ENCODE data around the gene SCD5. TPM values are rescaled to one million over a fixed set of nuclear protein-coding genes. Genes with fewer than 3 reads are reported as not detected.

Gene SCD5
- total and polyA plus RNA-seq, 2 of the 8 experiments (the other 6 are each of a cell fraction or from before 2014, with no cell fraction given): 0.92 to 1.2 TPM

DNA sequence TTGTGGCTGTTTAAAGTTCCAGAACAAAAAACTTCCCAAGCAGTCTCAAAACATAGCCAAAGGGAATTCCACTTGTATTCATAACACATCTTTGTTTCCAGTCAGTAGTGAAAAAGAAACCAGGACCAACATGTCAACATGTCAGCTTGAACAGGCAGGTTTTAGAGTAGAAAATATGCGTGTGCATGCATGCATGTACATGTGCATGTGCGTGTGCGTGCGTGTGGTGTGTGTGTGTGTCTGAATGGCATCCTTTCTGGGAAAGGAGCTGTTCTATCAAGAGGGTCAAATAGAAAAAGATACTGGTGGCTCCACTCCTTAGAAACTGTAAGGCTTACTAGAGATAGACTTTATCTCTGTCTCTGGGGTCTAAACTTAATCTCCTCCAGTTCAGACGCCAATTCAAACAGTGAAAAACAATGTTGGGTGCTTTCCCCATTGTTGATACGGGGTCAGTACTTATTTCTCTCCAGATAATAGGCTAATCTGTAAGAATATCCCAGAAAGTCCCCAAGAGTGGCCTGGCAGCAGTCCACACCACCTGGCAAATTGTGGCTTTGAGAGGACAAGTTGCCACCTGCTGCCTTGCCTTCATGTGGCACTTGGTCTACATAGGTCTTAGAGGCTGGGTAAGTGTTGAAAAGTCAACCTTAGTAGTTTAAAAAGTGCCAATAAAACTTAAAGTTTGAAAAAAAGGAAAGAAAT, 110.4 kb downstream of the SCD5 start:
- 84% methylated on average over 6 of the region's 6 CpGs; no CpG with 5 or more reads in 1 of the 2 experiments for WGBS, 2 experiments (ENCODE audit: extremely low coverage in 1 of 2, insufficient coverage in 1 of 2, insufficient read length in 1 of 2, insufficient replicate concordance in 2 of 2, low coverage in 1 of 2, low lambda C conversion rate in 2 of 2, missing lambda C conversion rate in 1 of 2)
- DNase-seq (ENCODE audit: low read depth in 1 of 2, low spot score in 2 of 2): no peak
- TF ChIP-seq CBX5 (IDR thresholded peaks at IDR 0.05; ENCODE audit: low read depth, low read length): no peak
- no peak for TF ChIP-seq KDM4A (IDR thresholded peaks at IDR 0.05; ENCODE audit: low read depth, low read length, severe bottlenecking)
- TF ChIP-seq CTBP2 (IDR thresholded peaks at IDR 0.05; ENCODE audit: borderline replicate concordance, insufficient read depth, insufficient read length, low read length): no peak
- TF ChIP-seq SP4 (IDR thresholded peaks at IDR 0.05; ENCODE audit: low read length): no peak
- no peak for TF ChIP-seq MAFK (IDR thresholded peaks at IDR 0.05; ENCODE audit: low read depth, low read length)
- TF ChIP-seq POU5F1 (IDR thresholded peaks at IDR 0.05; ENCODE audit: low read depth, low read length): no peak
- no peak for TF ChIP-seq HDAC2 (IDR thresholded peaks at IDR 0.05; ENCODE audit: borderline replicate concordance in 1 of 2, low read depth in 2 of 2, low read length in 2 of 2)
- TF ChIP-seq, protein P1, sequence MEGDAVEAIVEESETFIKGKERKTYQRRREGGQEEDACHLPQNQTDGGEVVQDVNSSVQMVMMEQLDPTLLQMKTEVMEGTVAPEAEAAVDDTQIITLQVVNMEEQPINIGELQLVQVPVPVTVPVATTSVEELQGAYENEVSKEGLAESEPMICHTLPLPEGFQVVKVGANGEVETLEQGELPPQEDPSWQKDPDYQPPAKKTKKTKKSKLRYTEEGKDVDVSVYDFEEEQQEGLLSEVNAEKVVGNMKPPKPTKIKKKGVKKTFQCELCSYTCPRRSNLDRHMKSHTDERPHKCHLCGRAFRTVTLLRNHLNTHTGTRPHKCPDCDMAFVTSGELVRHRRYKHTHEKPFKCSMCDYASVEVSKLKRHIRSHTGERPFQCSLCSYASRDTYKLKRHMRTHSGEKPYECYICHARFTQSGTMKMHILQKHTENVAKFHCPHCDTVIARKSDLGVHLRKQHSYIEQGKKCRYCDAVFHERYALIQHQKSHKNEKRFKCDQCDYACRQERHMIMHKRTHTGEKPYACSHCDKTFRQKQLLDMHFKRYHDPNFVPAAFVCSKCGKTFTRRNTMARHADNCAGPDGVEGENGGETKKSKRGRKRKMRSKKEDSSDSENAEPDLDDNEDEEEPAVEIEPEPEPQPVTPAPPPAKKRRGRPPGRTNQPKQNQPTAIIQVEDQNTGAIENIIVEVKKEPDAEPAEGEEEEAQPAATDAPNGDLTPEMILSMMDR (IDR thresholded peaks at IDR 0.05; ENCODE audit: control extremely low read depth in 1 of 3, insufficient read depth in 1 of 3, low read depth in 1 of 3, low read length in 3 of 3): no peak
- TF ChIP-seq BCL11A (IDR thresholded peaks at IDR 0.05; ENCODE audit: low read depth in 2 of 2, low read length in 2 of 2): no peak

More for the DNA sequence above, 110.4 kb downstream of the SCD5 start:
- ChIA-PET CTCF (ENCODE audit: partially characterized antibody) (interaction anchor here (0.8 to 1.3 kb wide), 2 partner anchors 16 to 17 kb away, joined by 3 to 4 read pairs; no protein-coding TSS in a partner anchor), POLR2A (ENCODE audit: partially characterized antibody) (no interaction called here)
- H3K9me3 ChIP-seq (ENCODE audit: insufficient read depth in 2 of 2, low read depth in 1 of 2, low read length in 1 of 2): no peaks in the 10 kb centered on the region
- H3K27me3 ChIP-seq (replicated peaks in 1 of 4; ENCODE audit: control insufficient read depth in 3 of 4, extremely low read depth in 1 of 4, insufficient read depth in 3 of 4, low read length in 3 of 4): peaks cover 0 to 1% (median 0%) of the 10 kb centered on the region in 4 experiments; a peak in 1 of 7 replicates
- H3K4me3 ChIP-seq (ENCODE audit: extremely low read depth in 1 of 4, insufficient read depth in 2 of 4, low read depth in 3 of 4, low read length in 4 of 4): no peak overlapping the region
- H3K27ac ChIP-seq (ENCODE audit: low read depth, low read length): no peak overlapping the region
- H3K23me2 ChIP-seq (ENCODE audit: low read depth, low read length): no peaks in the 10 kb centered on the region
- no peak overlapping the region for H3K9ac ChIP-seq (replicated peaks in 1 of 4; ENCODE audit: extremely low read depth in 1 of 4, low read depth in 3 of 4, low read length in 3 of 4)
- no peak overlapping the region for H2BK120ac ChIP-seq (replicated peaks; ENCODE audit: low read depth, low read length)
- H4K8ac ChIP-seq (ENCODE audit: extremely low read depth, insufficient read depth, low read length): no peak overlapping the region
- no peak for FAIRE-seq
- no peaks in the 10 kb centered on the region for H3K79me1 ChIP-seq (ENCODE audit: low read depth, low read length)
- no peaks in the 10 kb centered on the region for H3K79me2 ChIP-seq (ENCODE audit: control insufficient read depth in 1 of 2, insufficient read depth in 2 of 2, low read length in 2 of 2)
- H2BK5ac ChIP-seq (ENCODE audit: low read depth, low read length): no peak overlapping the region
- no peak overlapping the region for H3K4me2 ChIP-seq (ENCODE audit: insufficient read depth in 1 of 2, low read depth in 2 of 2, low read length in 2 of 2)
- H4K91ac ChIP-seq (replicated peaks; ENCODE audit: insufficient read length, low read length): no peak overlapping the region
- H2BK20ac ChIP-seq (ENCODE audit: low read length): no peak overlapping the region
- no peak overlapping the region for H3K4ac ChIP-seq (replicated peaks; ENCODE audit: insufficient read length, low read depth, low read length)
- H2AFZ ChIP-seq (ENCODE audit: low read length): no peak overlapping the region
- no peak overlapping the region for H2AK5ac ChIP-seq (ENCODE audit: low read depth, low read length)
- no peaks in the 10 kb centered on the region for H3K4me1 ChIP-seq (replicated peaks in 1 of 4; ENCODE audit: control insufficient read depth in 3 of 4, insufficient read depth in 4 of 4, low read length in 3 of 4)
- no peaks in the 10 kb centered on the region for H3K36me3 ChIP-seq (ENCODE audit: control insufficient read depth in 2 of 4, insufficient read depth in 4 of 4, low read length in 3 of 4)
- H3K23ac ChIP-seq (ENCODE audit: insufficient read length): no peak overlapping the region
- H4K20me1 ChIP-seq (replicated peaks in 1 of 2; ENCODE audit: control insufficient read depth in 1 of 2, insufficient read depth in 2 of 2, low read length in 2 of 2): no peaks in the 10 kb centered on the region
- no peak overlapping the region for H2BK12ac ChIP-seq (ENCODE audit: low read depth, low read length)
- no peak overlapping the region for H4K5ac ChIP-seq (ENCODE audit: insufficient read length, low read depth, low read length)
- no peak overlapping the region for H3K56ac ChIP-seq (replicated peaks; ENCODE audit: insufficient read length, low read depth, low read length)
- H2BK15ac ChIP-seq (ENCODE audit: low read length): no peak overlapping the region
- no peak overlapping the region for H3K14ac ChIP-seq (ENCODE audit: insufficient read length)
- H3K18ac ChIP-seq (ENCODE audit: extremely low read depth, low read length): no peak overlapping the region
